H9 (cell line): Measurements from ENCODE around the gene NEUROG1. TPM values are rescaled to one million over a fixed set of nuclear protein-coding genes. Genes with fewer than 3 reads are reported as not detected.

Source experiments
- DNase-seq: peaks from one replicate; pipeline ENCODE4 v3.0.0-alpha.2; 2017
- H2AFZ ChIP-seq: one replicate; pipeline ENCODE4 v1.6.1; 2013; ENCODE audit warnings: mild to moderate bottlenecking, low read length, control low read depth, moderate library complexity
- H2AK5ac ChIP-seq: 2 replicates; pipeline ENCODE4 v1.6.1; 2013; ENCODE audit warnings: low read length, control low read depth, mixed read lengths; ENCODE audit not compliant: insufficient read length
- H2BK120ac ChIP-seq: one replicate; pipeline ENCODE4 v1.6.1; 2013; ENCODE audit warnings: low read depth, mild to moderate bottlenecking, low read length, control low read depth, inconsistent platforms; ENCODE audit not compliant: poor library complexity, severe bottlenecking
- H2BK12ac ChIP-seq: 2 replicates; pipeline ENCODE4 v1.6.1; 2013; ENCODE audit warnings: low read length, control low read depth, mixed read lengths, low read depth; ENCODE audit not compliant: insufficient read length
- H2BK15ac ChIP-seq: 2 replicates; pipeline ENCODE4 v1.6.1; 2013; ENCODE audit warnings: low read depth, low read length, control low read depth
- H2BK20ac ChIP-seq: one replicate; pipeline ENCODE4 v1.6.1; 2013; ENCODE audit warnings: low read depth, mild to moderate bottlenecking, low read length, control low read depth, inconsistent platforms; ENCODE audit not compliant: poor library complexity, severe bottlenecking
- H2BK5ac ChIP-seq: 2 replicates; pipeline ENCODE4 v1.6.1; 2013; ENCODE audit warnings: low read length, control low read depth, mixed read lengths; ENCODE audit not compliant: insufficient read length
- H3K14ac ChIP-seq: 2 replicates; pipeline ENCODE4 v1.6.1; 2013; ENCODE audit warnings: low read length, control low read depth; ENCODE audit not compliant: insufficient read depth
- H3K18ac ChIP-seq: 2 replicates; pipeline ENCODE4 v1.6.1; 2013; ENCODE audit warnings: low read depth, mild to moderate bottlenecking, mixed read lengths, low read length, control low read depth; ENCODE audit not compliant: insufficient read length
- H3K23ac ChIP-seq: 2 replicates; pipeline ENCODE4 v1.6.1; 2013; ENCODE audit warnings: low read length, control low read depth, mixed read lengths, low read depth; ENCODE audit not compliant: insufficient read length
- H3K23me2 ChIP-seq: 2 replicates; pipeline ENCODE4 v1.6.1; 2013; ENCODE audit warnings: low read depth, mild to moderate bottlenecking, mixed read lengths, low read length, control low read depth; ENCODE audit not compliant: insufficient read length, poor library complexity, severe bottlenecking
- H3K27ac ChIP-seq: 2 replicates; pipeline ENCODE4 v1.5.1; 2013; ENCODE audit warnings: low read length, control low read depth, mixed read lengths, low read depth; ENCODE audit not compliant: insufficient read length
- H3K27me3 ChIP-seq: 2 replicates; pipeline ENCODE4 v1.6.1; 2013; ENCODE audit warnings: low read length, control low read depth, inconsistent platforms; ENCODE audit not compliant: insufficient read depth
- H3K4ac ChIP-seq: 2 replicates; pipeline ENCODE4 v1.6.1; 2013; ENCODE audit warnings: low read depth, mild to moderate bottlenecking, control low read depth, inconsistent platforms, low read length, moderate library complexity
- H3K4me1 ChIP-seq: 2 replicates; pipeline ENCODE4 v1.6.1; 2013; ENCODE audit warnings: low read length, control low read depth, inconsistent platforms; ENCODE audit not compliant: insufficient read depth
- H3K4me2 ChIP-seq: 2 replicates; pipeline ENCODE4 v1.6.1; 2013; ENCODE audit warnings: low read length, control low read depth, mixed read lengths; ENCODE audit not compliant: insufficient read length, insufficient read depth
- H3K56ac ChIP-seq: 2 replicates; pipeline ENCODE4 v1.6.1; 2013; ENCODE audit warnings: low read depth, mild to moderate bottlenecking, mixed read lengths, low read length, control low read depth; ENCODE audit not compliant: insufficient read length
- H3K79me1 ChIP-seq: 2 replicates; pipeline ENCODE4 v1.6.1; 2013; ENCODE audit warnings: low read depth, mild to moderate bottlenecking, moderate library complexity, low read length, control low read depth, inconsistent platforms; ENCODE audit not compliant: insufficient read depth, poor library complexity, severe bottlenecking
- H3K79me2 ChIP-seq: 2 replicates; pipeline ENCODE4 v1.6.1; 2013; ENCODE audit warnings: low read length, control low read depth, inconsistent platforms; ENCODE audit not compliant: insufficient read depth
- H3K9ac ChIP-seq: 2 replicates; pipeline ENCODE4 v1.6.1; 2013; ENCODE audit warnings: low read length, control low read depth, mixed read lengths; ENCODE audit not compliant: insufficient read length; ENCODE audit errors: extremely low read depth
- H3K9me3 ChIP-seq: one replicate; pipeline ENCODE4 v1.6.1; 2013; ENCODE audit warnings: low read depth, low read length, inconsistent platforms; ENCODE audit not compliant: control insufficient read depth
- H3T11ph ChIP-seq: one replicate; pipeline ENCODE4 v1.6.1; 2013; ENCODE audit warnings: mild to moderate bottlenecking, low read length, control low read depth, inconsistent platforms
- H4K20me1 ChIP-seq: one replicate; pipeline ENCODE4 v1.6.1; 2013; ENCODE audit not compliant: control insufficient read depth, insufficient read length, insufficient read depth
- H4K5ac ChIP-seq: 2 replicates; pipeline ENCODE4 v1.6.1; 2013; ENCODE audit warnings: low read depth, mild to moderate bottlenecking, mixed read lengths, low read length, control low read depth; ENCODE audit not compliant: insufficient read length
- H4K8ac ChIP-seq: replicated peaks from 2 replicates; pipeline ENCODE4 v1.6.1; 2013; ENCODE audit warnings: low read length, control low read depth, mixed read lengths, low read depth; ENCODE audit not compliant: insufficient read length
- H4K91ac ChIP-seq: 2 replicates; pipeline ENCODE4 v1.6.1; 2013; ENCODE audit warnings: low read depth, mild to moderate bottlenecking, moderate library complexity, mixed read lengths, low read length, control low read depth; ENCODE audit not compliant: insufficient read length
- H3K27ac Mint-ChIP-seq, 3 experiments: 2 replicates in 2 of 3; 3 replicates in 1 of 3; pipeline ENCODE4 v1.8.0; 2020 to 2021; ENCODE audit warnings: mixed read lengths in 3 of 3, mild to moderate bottlenecking in 1 of 3, moderate library complexity in 1 of 3
- H3K27me3 Mint-ChIP-seq: 2 replicates; pipeline ENCODE4 v1.8.0; 2021; ENCODE audit warnings: low read depth, mild to moderate bottlenecking, moderate library complexity, mixed read lengths
- H3K36me3 Mint-ChIP-seq, 3 experiments: 2 replicates in 2 of 3; 3 replicates in 1 of 3; pipeline ENCODE4 v1.8.0; 2020 to 2021; ENCODE audit warnings: low read depth in 3 of 3, mixed read lengths in 3 of 3; ENCODE audit not compliant: insufficient read depth in 1 of 3
- H3K4me1 Mint-ChIP-seq, 2 experiments: 2 replicates each; pipeline ENCODE4 v1.8.0; 2020; ENCODE audit warnings: mixed read lengths in 2 of 2
- H3K4me3 Mint-ChIP-seq, 2 experiments: 2 replicates in 1 of 2; 3 replicates in 1 of 2; pipeline ENCODE4 v1.8.0; 2020 to 2021; ENCODE audit warnings: mild to moderate bottlenecking in 2 of 2, mixed read lengths in 2 of 2, moderate library complexity in 1 of 2
- H3K9me3 Mint-ChIP-seq, 2 experiments: 2 replicates in 1 of 2; 3 replicates in 1 of 2; pipeline ENCODE4 v1.8.0; 2020; ENCODE audit warnings: mild to moderate bottlenecking in 2 of 2, mixed read lengths in 2 of 2, moderate library complexity in 1 of 2
- WGBS: extraction: QIAGEN DNeasy Blood & Tissue Kit; methylation state at CpG from one replicate; pipeline ENCODE4 v1.1.7; 2013; ENCODE audit warnings: missing lambda C conversion rate, low lambda C conversion rate, mixed read lengths; ENCODE audit not compliant: insufficient read length; ENCODE audit errors: extremely low coverage; 5-methylcytosine and 5-hydroxymethylcytosine counted together
- total RNA-seq: library from RNA; stranded (reverse); gene quantifications from 2 replicates; pipeline ENCODE4 v1.2.1, GENCODE V29; 2021
- TF ChIP-seq, protein P1 (sequence below): fragments of 200-600 bp; sonication (generic); conservative IDR thresholded peaks from 3 replicates; pipeline ENCODE4 v1.8.0; 2021; ENCODE audit warnings: antibody characterized with exemption, mild to moderate bottlenecking

NEUROG1 gene
- total RNA-seq, 1 experiment from 2014 or later = not detected

DNA sequence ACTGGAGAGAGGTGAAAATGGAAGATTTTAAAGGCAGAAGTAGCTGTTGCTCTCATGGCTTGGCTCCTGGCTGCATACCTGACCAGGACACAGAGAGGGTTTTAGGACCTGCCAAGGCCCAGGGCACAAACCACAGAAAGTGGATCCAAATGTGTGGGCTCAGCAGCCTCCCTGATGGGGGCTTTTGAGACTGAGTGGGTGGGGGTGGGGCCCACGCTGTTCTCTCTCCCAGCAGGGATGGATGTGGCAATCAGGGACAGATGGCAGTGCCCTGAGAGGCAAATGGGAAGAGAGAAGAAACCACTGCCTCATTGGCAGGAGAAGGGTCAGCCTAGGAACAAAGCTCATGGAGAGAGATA is 48.7 kb downstream of the NEUROG1 start:
- no peak for DNase-seq
- no peak overlapping the region for H3K4ac ChIP-seq
- H2BK120ac ChIP-seq = no peak overlapping the region
- no peak overlapping the region for H2BK20ac ChIP-seq
- peaks cover 73% of the 10 kb centered on the region for H3K27me3 ChIP-seq
- no peak overlapping the region for H3K23ac ChIP-seq
- no peak overlapping the region for H3K27ac ChIP-seq
- no peak overlapping the region for H3T11ph ChIP-seq
- no peak overlapping the region for H3K56ac ChIP-seq
- 0 out of 7 replicates have a peak, but pooled peaks cover 0 to 2% (median 0%) of the 10 kb centered on the region in 3 experiments for H3K36me3 Mint-ChIP-seq
- no peaks in the 10 kb centered on the region; the same call in 1 of the 2 replicates for H3K4me1 ChIP-seq
- no peak overlapping the region for H2AK5ac ChIP-seq
- H4K8ac ChIP-seq = no peak overlapping the region
- H3K27ac Mint-ChIP-seq = no peak overlapping the region
- H2BK15ac ChIP-seq = no peak overlapping the region
- TF ChIP-seq, protein P1, sequence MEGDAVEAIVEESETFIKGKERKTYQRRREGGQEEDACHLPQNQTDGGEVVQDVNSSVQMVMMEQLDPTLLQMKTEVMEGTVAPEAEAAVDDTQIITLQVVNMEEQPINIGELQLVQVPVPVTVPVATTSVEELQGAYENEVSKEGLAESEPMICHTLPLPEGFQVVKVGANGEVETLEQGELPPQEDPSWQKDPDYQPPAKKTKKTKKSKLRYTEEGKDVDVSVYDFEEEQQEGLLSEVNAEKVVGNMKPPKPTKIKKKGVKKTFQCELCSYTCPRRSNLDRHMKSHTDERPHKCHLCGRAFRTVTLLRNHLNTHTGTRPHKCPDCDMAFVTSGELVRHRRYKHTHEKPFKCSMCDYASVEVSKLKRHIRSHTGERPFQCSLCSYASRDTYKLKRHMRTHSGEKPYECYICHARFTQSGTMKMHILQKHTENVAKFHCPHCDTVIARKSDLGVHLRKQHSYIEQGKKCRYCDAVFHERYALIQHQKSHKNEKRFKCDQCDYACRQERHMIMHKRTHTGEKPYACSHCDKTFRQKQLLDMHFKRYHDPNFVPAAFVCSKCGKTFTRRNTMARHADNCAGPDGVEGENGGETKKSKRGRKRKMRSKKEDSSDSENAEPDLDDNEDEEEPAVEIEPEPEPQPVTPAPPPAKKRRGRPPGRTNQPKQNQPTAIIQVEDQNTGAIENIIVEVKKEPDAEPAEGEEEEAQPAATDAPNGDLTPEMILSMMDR = no peak
- no peak overlapping the region for H3K18ac ChIP-seq
- WGBS = no CpG with 5 or more reads among the region's 1 CpG
- peaks cover 2 to 3% of the 10 kb centered on the region in 2 experiments; a peak in 1 of 5 replicates for H3K9me3 Mint-ChIP-seq
- no peak overlapping the region for H2BK5ac ChIP-seq
- H3K27me3 Mint-ChIP-seq = no peaks in the 10 kb centered on the region
- no peak overlapping the region for H3K9ac ChIP-seq
- H2BK12ac ChIP-seq = no peak overlapping the region
- peaks cover 24% of the 10 kb centered on the region for H3K23me2 ChIP-seq
- no peaks in the 10 kb centered on the region for H3K9me3 ChIP-seq
- no peak overlapping the region for H3K4me2 ChIP-seq
- no peaks in the 10 kb centered on the region for H3K79me1 ChIP-seq
- H3K79me2 ChIP-seq = no peaks in the 10 kb centered on the region
- no peak overlapping the region for H4K91ac ChIP-seq
- H4K5ac ChIP-seq = no peak overlapping the region
- H4K20me1 ChIP-seq = no peaks in the 10 kb centered on the region
- H3K4me1 Mint-ChIP-seq = peaks cover 47 to 55% of the 10 kb centered on the region in 2 experiments
- H3K14ac ChIP-seq = no peak overlapping the region
- no peak overlapping the region for H2AFZ ChIP-seq
- H3K4me3 Mint-ChIP-seq = no peak overlapping the region
